HUES48 (cell line): Measurements from ENCODE around the gene RAD51B.

ENCODE experiments used
- H3K27ac ChIP-seq: one replicate; pipeline ENCODE4 v1.7.0; 2013; ENCODE audit warnings: low read depth, low read length, inconsistent platforms
- H3K27me3 ChIP-seq: 2 replicates; pipeline ENCODE4 v1.6.1; 2013; ENCODE audit warnings: mild to moderate bottlenecking, low read length; ENCODE audit not compliant: control insufficient read depth, insufficient read depth
- H3K36me3 ChIP-seq: 2 replicates; pipeline ENCODE4 v1.6.1; 2013; ENCODE audit warnings: low read length; ENCODE audit not compliant: control insufficient read depth, insufficient read depth
- H3K4me1 ChIP-seq: 2 replicates; pipeline ENCODE4 v1.6.1; 2013; ENCODE audit warnings: mild to moderate bottlenecking, low read length; ENCODE audit not compliant: control insufficient read depth, insufficient read depth
- H3K4me3 ChIP-seq: 2 replicates; pipeline ENCODE4 v1.5.1; 2013; ENCODE audit warnings: mild to moderate bottlenecking, low read depth, low read length
- H3K9ac ChIP-seq: 2 replicates; pipeline ENCODE4 v1.6.1; 2013; ENCODE audit warnings: mild to moderate bottlenecking, low read depth, low read length, moderate library complexity
- H3K9me3 ChIP-seq: 2 replicates; pipeline ENCODE4 v1.6.1; 2013; ENCODE audit warnings: low read length; ENCODE audit not compliant: control insufficient read depth, insufficient read depth

Gene RAD51B

DNA sequence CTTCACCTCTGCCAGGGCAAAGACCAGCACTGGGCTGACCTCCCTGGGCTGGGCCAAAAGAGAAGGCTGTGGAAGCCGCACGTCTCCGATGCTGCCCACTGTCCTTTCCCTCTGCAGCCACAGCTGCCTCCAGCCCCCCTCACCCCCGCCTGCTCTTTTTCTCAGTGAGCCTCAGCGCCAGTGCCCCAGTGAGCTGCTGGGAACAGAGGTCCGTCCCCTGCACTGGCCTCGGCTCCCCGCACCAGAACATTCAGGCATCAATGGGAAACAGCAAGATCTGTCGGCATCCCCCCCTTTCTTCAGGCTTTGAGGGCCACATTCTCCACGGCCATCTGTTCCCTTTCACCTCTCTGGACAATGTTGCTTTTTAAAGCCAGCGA lies 575.2 kb downstream of the RAD51B start:
- Histone ChIP-seq H3K4me3 (no peak overlapping the region), H3K4me1 (peaks cover 27% of the 10 kb centered on the region), H3K36me3 (no peaks in the 10 kb centered on the region), H3K9ac (no peak overlapping the region), H3K27ac (no peak overlapping the region), H3K27me3 (no peaks in the 10 kb centered on the region), H3K9me3 (no peaks in the 10 kb centered on the region)

GRCh38 chr14:68395604-68396003 lies 576.0 kb downstream of the RAD51B start:
- no peaks in the 10 kb centered on the region for H3K27me3 ChIP-seq

GRCh38 chr14:68396461-68396860 lies 576.9 kb downstream of the RAD51B start:
- Histone ChIP-seq H3K4me1 (peaks cover 36% of the 10 kb centered on the region), H3K4me3 (no peak overlapping the region), H3K27me3 (no peaks in the 10 kb centered on the region), H3K9ac (no peak overlapping the region), H3K36me3 (no peaks in the 10 kb centered on the region), H3K9me3 (no peaks in the 10 kb centered on the region), H3K27ac (no peak overlapping the region)

More at GRCh38 chr14:68395604-68396003, 576.0 kb downstream of the RAD51B start:
- H3K9me3 ChIP-seq, result no peaks in the 10 kb centered on the region
- peaks cover 31% of the 10 kb centered on the region for H3K4me1 ChIP-seq
- H3K9ac ChIP-seq, result no peak overlapping the region
- no peak overlapping the region for H3K27ac ChIP-seq
- H3K4me3 ChIP-seq, result no peak overlapping the region
- no peaks in the 10 kb centered on the region for H3K36me3 ChIP-seq

DNA sequence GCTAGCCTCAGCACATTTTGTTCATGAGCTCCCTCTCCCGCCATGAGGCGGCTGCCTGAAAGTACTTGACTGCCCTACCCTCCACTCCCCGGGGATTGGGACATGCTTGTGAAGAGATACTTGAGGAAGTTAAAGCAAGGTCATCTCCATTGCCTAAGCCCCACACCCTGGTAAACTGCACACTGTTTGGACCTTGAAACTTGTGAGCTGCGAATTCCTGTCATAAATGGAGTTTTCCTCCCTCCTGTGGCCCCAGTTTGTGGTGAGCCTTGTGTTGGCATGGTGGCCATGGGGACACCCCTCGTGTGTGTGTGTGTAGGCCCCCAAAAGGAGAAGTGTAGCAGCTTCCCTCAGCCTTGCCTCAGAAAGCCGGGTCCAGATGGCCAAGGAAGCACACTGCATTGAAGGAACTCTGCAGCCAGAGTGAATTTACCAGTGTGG lies 577.8 kb downstream of the RAD51B start:
- no peaks in the 10 kb centered on the region for H3K9me3 ChIP-seq
- no peak overlapping the region for H3K27ac ChIP-seq
- H3K9ac ChIP-seq, result no peak overlapping the region
- peaks cover 36% of the 10 kb centered on the region for H3K4me1 ChIP-seq
- no peaks in the 10 kb centered on the region for H3K36me3 ChIP-seq
- H3K27me3 ChIP-seq, result no peaks in the 10 kb centered on the region
- H3K4me3 ChIP-seq, result no peak overlapping the region

DNA sequence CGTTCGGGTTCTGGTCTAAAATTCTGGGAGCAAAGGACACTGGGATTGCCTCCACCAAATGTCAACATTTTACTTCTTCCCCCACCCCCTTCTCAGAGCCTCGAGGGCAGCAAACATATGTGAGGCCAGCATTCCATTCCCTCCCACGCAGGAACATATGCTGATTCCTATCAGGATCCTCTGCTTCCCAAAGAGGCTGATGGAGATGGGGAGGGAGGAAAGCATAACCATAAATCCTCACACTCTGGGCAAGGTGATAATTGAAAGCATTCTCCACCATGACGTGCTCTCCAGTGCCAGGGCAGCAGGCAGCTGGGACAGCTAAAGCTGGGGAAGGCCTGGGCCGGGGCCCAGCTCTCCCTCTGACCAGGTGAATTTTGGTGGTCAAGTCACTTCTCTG lies 578.2 kb downstream of the RAD51B start:
- Histone ChIP-seq H3K4me1 (peaks cover 36% of the 10 kb centered on the region), H3K27ac (no peak overlapping the region)

DNA sequence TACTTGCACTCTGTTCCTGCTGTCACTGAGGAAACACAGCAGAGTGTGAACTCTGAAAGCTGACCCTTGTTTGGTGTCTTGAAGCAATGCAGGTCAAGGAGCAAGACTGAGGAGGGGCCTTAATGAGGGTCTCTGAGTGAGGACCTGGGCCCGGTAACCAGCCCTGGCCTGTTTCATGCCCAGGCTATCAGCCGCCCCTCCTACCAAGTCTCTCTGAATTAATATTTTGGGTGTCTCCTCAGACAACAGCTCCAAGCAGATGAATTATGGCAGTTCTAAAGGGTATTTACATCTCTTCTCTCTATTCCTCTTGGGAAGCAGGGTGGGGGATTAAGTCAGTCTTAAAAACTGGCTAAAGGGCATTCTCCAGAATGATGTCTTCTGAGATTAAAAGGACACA lies 578.8 kb downstream of the RAD51B start:
- no peak overlapping the region for H3K4me3 ChIP-seq
- H3K27me3 ChIP-seq, result no peaks in the 10 kb centered on the region
- no peaks in the 10 kb centered on the region for H3K36me3 ChIP-seq
- no peak overlapping the region for H3K9ac ChIP-seq
- no peak overlapping the region for H3K27ac ChIP-seq
- H3K4me1 ChIP-seq, result peaks cover 33% of the 10 kb centered on the region
- no peaks in the 10 kb centered on the region for H3K9me3 ChIP-seq

More for the DNA sequence above, 578.2 kb downstream of the RAD51B start:
- H3K4me3 ChIP-seq, result no peak overlapping the region
- H3K27me3 ChIP-seq, result no peaks in the 10 kb centered on the region
- no peaks in the 10 kb centered on the region for H3K9me3 ChIP-seq
- H3K9ac ChIP-seq, result no peak overlapping the region
- no peaks in the 10 kb centered on the region for H3K36me3 ChIP-seq

DNA sequence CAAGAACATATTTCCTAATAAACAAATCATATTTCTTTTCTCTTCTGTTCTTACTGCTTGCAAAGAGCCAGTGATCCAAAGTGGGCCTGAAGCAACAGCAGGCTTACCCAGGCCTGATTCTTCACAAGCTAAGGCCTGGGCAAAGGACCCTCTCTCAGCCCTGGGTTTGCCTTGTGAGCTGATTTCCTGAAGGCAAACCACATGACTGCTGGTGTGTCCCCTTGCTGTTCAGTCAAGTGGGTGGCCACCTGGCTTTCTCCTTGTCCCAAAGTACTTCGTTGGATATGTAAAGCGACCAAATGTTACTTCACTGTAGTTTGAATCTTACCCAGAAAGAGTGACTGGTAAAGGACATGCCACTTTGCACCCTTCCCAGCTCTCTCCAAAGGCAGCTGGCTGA lies 580.4 kb downstream of the RAD51B start:
- Histone ChIP-seq H3K36me3 (no peaks in the 10 kb centered on the region), H3K4me1 (peaks cover 24% of the 10 kb centered on the region), H3K9me3 (no peaks in the 10 kb centered on the region), H3K27ac (no peak overlapping the region), H3K27me3 (no peaks in the 10 kb centered on the region), H3K4me3 (no peak overlapping the region), H3K9ac (no peak overlapping the region)

DNA sequence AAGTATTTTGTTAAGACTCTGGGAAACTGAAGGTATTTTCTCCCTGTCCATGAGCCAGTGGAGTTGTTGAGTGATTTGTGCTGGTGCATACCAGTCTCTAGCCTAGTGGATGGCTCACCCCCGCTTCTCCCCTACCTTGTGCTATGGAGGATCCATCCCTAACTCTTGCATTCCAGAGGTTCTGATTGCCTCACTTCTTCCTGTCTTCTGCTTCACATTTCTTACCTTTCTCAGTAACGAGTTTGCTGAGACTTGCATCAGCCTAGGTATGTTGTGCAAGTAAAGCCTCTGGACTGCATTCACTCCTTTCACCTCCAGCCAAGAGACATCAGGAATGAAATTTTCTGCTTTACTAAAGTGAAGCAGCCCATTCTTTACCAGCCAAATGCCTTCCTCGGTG lies 581.7 kb downstream of the RAD51B start:
- peaks cover 12% of the 10 kb centered on the region; the same call in 1 of the 2 replicates for H3K4me1 ChIP-seq
- H3K36me3 ChIP-seq, result no peaks in the 10 kb centered on the region
- no peak overlapping the region for H3K27ac ChIP-seq
- no peaks in the 10 kb centered on the region for H3K27me3 ChIP-seq
- no peak overlapping the region for H3K9ac ChIP-seq
- no peaks in the 10 kb centered on the region for H3K9me3 ChIP-seq
- no peak overlapping the region for H3K4me3 ChIP-seq

GRCh38 chr14:68401855-68402254 lies 582.3 kb downstream of the RAD51B start:
- Histone ChIP-seq H3K27me3 (no peaks in the 10 kb centered on the region), H3K36me3 (no peaks in the 10 kb centered on the region), H3K4me3 (no peak overlapping the region), H3K9me3 (no peaks in the 10 kb centered on the region), H3K4me1 (peaks cover 12% of the 10 kb centered on the region; the same call in 1 of the 2 replicates), H3K9ac (no peak overlapping the region), H3K27ac (no peak overlapping the region)

DNA sequence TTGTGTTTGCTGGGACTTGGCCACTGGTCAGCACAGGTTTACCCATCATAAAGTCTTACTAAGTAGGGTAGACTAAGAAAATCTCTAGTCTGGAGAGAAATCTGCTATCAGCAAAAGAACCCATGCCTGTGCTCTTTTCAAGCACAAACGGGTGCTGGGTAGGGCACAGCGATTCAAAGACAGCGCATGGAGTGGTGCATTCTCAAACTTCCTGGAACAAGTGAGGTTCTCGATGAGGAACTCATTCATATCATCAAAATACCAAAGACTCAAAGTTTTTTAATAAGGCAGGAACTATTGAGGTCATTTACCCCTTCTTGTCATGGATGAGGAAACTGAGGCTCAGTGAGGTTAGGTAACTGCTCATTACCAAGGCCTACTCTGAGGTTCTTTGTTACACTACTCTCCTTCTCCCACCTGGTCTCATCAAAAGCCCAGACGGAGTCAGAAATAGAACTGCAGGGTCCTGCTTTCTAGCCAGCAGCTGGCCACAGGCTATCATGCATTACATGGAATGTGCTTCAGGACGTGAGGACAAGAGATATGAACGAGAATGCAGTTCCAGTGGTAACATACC lies 583.0 kb downstream of the RAD51B start:
- no peak overlapping the region for H3K27ac ChIP-seq
- H3K4me3 ChIP-seq, result no peak overlapping the region
- H3K9ac ChIP-seq, result no peak overlapping the region
- no peaks in the 10 kb centered on the region for H3K27me3 ChIP-seq
- no peaks in the 10 kb centered on the region for H3K36me3 ChIP-seq
- peaks cover 9% of the 10 kb centered on the region; the same call in 1 of the 2 replicates for H3K4me1 ChIP-seq
- H3K9me3 ChIP-seq, result no peaks in the 10 kb centered on the region

- Histone ChIP-seq H3K9ac (no peak overlapping the region), H3K36me3 (no peaks in the 10 kb centered on the region), H3K27me3 (no peaks in the 10 kb centered on the region), H3K27ac (no peak overlapping the region), H3K4me1 (peaks cover 9% of the 10 kb centered on the region; the same call in 1 of the 2 replicates), H3K9me3 (no peaks in the 10 kb centered on the region), H3K4me3 (no peak overlapping the region)
These were observed 583.9 kb downstream of the RAD51B start for GRCh38 chr14:68403191-68404145.
